IMR-90 (cell line): ENCODE results near the gene STAM. TPM values are rescaled to one million over a fixed set of nuclear protein-coding genes. Genes with fewer than 3 reads are reported as not detected.

Experiments used
- ATAC-seq: fragments of 200-7000 bp; cut with Tn5 transposase; 2 replicates; pipeline ENCODE4 v1.9.1; 2020; ENCODE audit warnings: low read depth, mild to moderate bottlenecking, moderate library complexity
- BruUV-seq: library from RNA; stranded (reverse); fragments of 400-500 nt; replicated peaks from 2 replicates; lab custom pipeline; 2021; lab: Mats Ljungman, UMichigan
- CTCF ChIA-PET: fragments of 300-600 bp; formaldehyde crosslinking; extraction: SDS; loops from one replicate; lab custom pipeline; 2021; ENCODE audit warnings: antibody characterized with exemption; lab: Yijun Ruan, JAX
- POLR2A ChIA-PET: fragments of 300-600 bp; sonication (Branson Sonifier 250); formaldehyde crosslinking; loops from one replicate; lab custom pipeline; 2022; ENCODE audit warnings: antibody characterized with exemption; ENCODE audit not compliant: unreplicated experiment; lab: Charles Lee
- DNase-seq: peaks from one replicate; pipeline ENCODE4 v3.0.0; 2013
- H2AFZ ChIP-seq: replicated peaks from 2 replicates; pipeline ENCODE3; 2013; ENCODE audit warnings: low read length, mild to moderate bottlenecking; ENCODE audit not compliant: poor library complexity
- H2AK5ac ChIP-seq: 2 replicates; pipeline ENCODE4 v1.6.1; 2013; ENCODE audit warnings: low read depth, low read length, inconsistent platforms
- H2AK9ac ChIP-seq: replicated peaks from 2 replicates; pipeline ENCODE3; 2013; ENCODE audit warnings: mild to moderate bottlenecking, low read depth, low read length, moderate library complexity; ENCODE audit not compliant: poor library complexity
- H2BK120ac ChIP-seq: 2 replicates; pipeline ENCODE4 v1.6.1; 2013; ENCODE audit warnings: low read depth, low read length, inconsistent platforms
- H2BK15ac ChIP-seq: 3 replicates; pipeline ENCODE4 v1.6.1; 2013; ENCODE audit warnings: low read depth, low read length, inconsistent platforms
- H2BK20ac ChIP-seq: 2 replicates; pipeline ENCODE4 v1.6.1; 2013; ENCODE audit warnings: low read depth, mild to moderate bottlenecking, inconsistent platforms, low read length, moderate library complexity
- H2BK5ac ChIP-seq: 2 replicates; pipeline ENCODE4 v1.6.1; 2013; ENCODE audit warnings: mild to moderate bottlenecking, low read depth, low read length, inconsistent platforms; ENCODE audit not compliant: poor library complexity, severe bottlenecking
- H3K14ac ChIP-seq: replicated peaks from 2 replicates; pipeline ENCODE4 v1.6.1; 2013; ENCODE audit warnings: low read depth, low read length, inconsistent platforms
- H3K18ac ChIP-seq: 2 replicates; pipeline ENCODE4 v1.6.1; 2013; ENCODE audit warnings: low read depth, low read length, control low read depth
- H3K23ac ChIP-seq: 2 replicates; pipeline ENCODE4 v1.6.1; 2013; ENCODE audit warnings: low read depth, low read length, inconsistent platforms
- H3K27ac ChIP-seq: 2 replicates; pipeline ENCODE4 v1.5.1; 2013; ENCODE audit warnings: mild to moderate bottlenecking, control low read depth, low read length; ENCODE audit not compliant: insufficient read depth
- H3K27me3 ChIP-seq: 2 replicates; pipeline ENCODE4 v1.6.1; 2013; ENCODE audit warnings: low read length; ENCODE audit not compliant: control insufficient read depth, insufficient read depth
- H3K36me3 ChIP-seq: 2 replicates; pipeline ENCODE4 v1.6.1; 2013; ENCODE audit warnings: low read length, mixed read lengths; ENCODE audit not compliant: control insufficient read depth, insufficient read depth
- H3K4ac ChIP-seq: 2 replicates; pipeline ENCODE4 v1.6.1; 2013; ENCODE audit warnings: low read depth, low read length, inconsistent platforms
- H3K4me1 ChIP-seq: 2 replicates; pipeline ENCODE4 v1.6.1; 2013; ENCODE audit warnings: low read length, mixed read lengths; ENCODE audit not compliant: control insufficient read depth, insufficient read depth
- H3K4me2 ChIP-seq: 2 replicates; pipeline ENCODE4 v1.6.1; 2013; ENCODE audit warnings: low read depth, mild to moderate bottlenecking, control low read depth, low read length, moderate library complexity
- H3K4me3 ChIP-seq: 2 replicates; pipeline ENCODE4 v1.5.1; 2013; ENCODE audit warnings: low read depth, mild to moderate bottlenecking, control low read depth, low read length, moderate library complexity; ENCODE audit not compliant: insufficient read depth
- H3K56ac ChIP-seq: 2 replicates; pipeline ENCODE4 v1.6.1; 2013; ENCODE audit warnings: low read length, inconsistent platforms; ENCODE audit not compliant: insufficient read depth; ENCODE audit errors: extremely low read depth
- H3K79me1 ChIP-seq, 2 experiments: 2 replicates each; pipeline ENCODE4 v1.6.1; 2013; ENCODE audit warnings: low read length in 2 of 2, inconsistent platforms in 1 of 2, low read depth in 1 of 2
- H3K9ac ChIP-seq: 2 replicates; pipeline ENCODE4 v1.6.1; 2013; ENCODE audit warnings: low read depth, low read length, control low read depth
- H3K9me1 ChIP-seq: 2 replicates; pipeline ENCODE4 v1.6.1; 2013; ENCODE audit warnings: low read length, inconsistent platforms; ENCODE audit not compliant: insufficient read depth
- H3K9me3 ChIP-seq: 2 replicates; pipeline ENCODE4 v1.6.1; 2013; ENCODE audit warnings: low read length; ENCODE audit not compliant: control insufficient read depth, insufficient read depth
- H4K20me1 ChIP-seq: 2 replicates; pipeline ENCODE4 v1.6.1; 2013; ENCODE audit warnings: low read length, inconsistent platforms; ENCODE audit not compliant: insufficient read depth
- H4K5ac ChIP-seq: 2 replicates; pipeline ENCODE4 v1.6.1; 2013; ENCODE audit warnings: mild to moderate bottlenecking, low read depth, low read length, control low read depth
- H4K8ac ChIP-seq, 2 experiments: 2 replicates each; pipeline ENCODE4 v1.6.1; 2013; ENCODE audit warnings: low read depth in 2 of 2, low read length in 2 of 2, control low read depth in 1 of 2, inconsistent platforms in 1 of 2
- H4K91ac ChIP-seq: 2 replicates; pipeline ENCODE4 v1.6.1; 2013; ENCODE audit warnings: low read depth, low read length, inconsistent platforms; ENCODE audit not compliant: insufficient read depth
- BHLHE40 ChIP-seq: fragments of 150-350 bp; IDR thresholded peaks from 2 replicates; pipeline ENCODE4 v1.6.1; 2016; ENCODE audit warnings: mild to moderate bottlenecking, low read depth, low read length
- CEBPB ChIP-seq: IDR thresholded peaks from 2 replicates; pipeline ENCODE4 v1.6.1; 2012; ENCODE audit warnings: low read depth, low read length, improper control_type of control experiment
- CHD1 ChIP-seq: IDR thresholded peaks from 2 replicates; pipeline ENCODE4 v1.6.1; 2012; ENCODE audit warnings: low read depth, low read length, improper control_type of control experiment
- CTCF ChIP-seq: conservative IDR thresholded peaks from 2 replicates; pipeline ENCODE4 v1.5.1; 2012; ENCODE audit warnings: mild to moderate bottlenecking, low read depth, low read length, improper control_type of control experiment
- ELK1 ChIP-seq: fragments of 150-350 bp; IDR thresholded peaks from 2 replicates; pipeline ENCODE4 v1.6.1; 2016; ENCODE audit warnings: low read depth, mild to moderate bottlenecking, low read length, moderate library complexity, borderline replicate concordance
- FOS ChIP-seq: fragments of 150-350 bp; IDR thresholded peaks from 2 replicates; pipeline ENCODE4 v1.6.1; 2016; ENCODE audit warnings: low read depth, low read length
- MAFK ChIP-seq: IDR thresholded peaks from 2 replicates; pipeline ENCODE4 v1.6.1; 2012; ENCODE audit warnings: low read depth, low read length, improper control_type of control experiment
- MAZ ChIP-seq: IDR thresholded peaks from 2 replicates; pipeline ENCODE4 v1.6.1; 2012; ENCODE audit warnings: low read depth, mild to moderate bottlenecking, low read length, improper control_type of control experiment, moderate library complexity, borderline replicate concordance
- MXI1 ChIP-seq: IDR thresholded peaks from 2 replicates; pipeline ENCODE4 v1.6.1; 2012; ENCODE audit warnings: low read depth, mild to moderate bottlenecking, low read length, moderate library complexity, borderline replicate concordance
- NFE2L2 ChIP-seq: fragments of 150-350 bp; IDR thresholded peaks from 2 replicates; pipeline ENCODE4 v1.6.1; 2016; ENCODE audit warnings: low read depth, mild to moderate bottlenecking, low read length
- POLR2A ChIP-seq: IDR thresholded peaks from 2 replicates; pipeline ENCODE4 v1.6.1; 2012; ENCODE audit warnings: mild to moderate bottlenecking, low read depth, low read length
- RAD21 ChIP-seq: IDR thresholded peaks from 2 replicates; pipeline ENCODE4 v1.6.1; 2012; ENCODE audit warnings: low read length, improper control_type of control experiment
- RCOR1 ChIP-seq: IDR thresholded peaks from 2 replicates; pipeline ENCODE4 v1.6.1; 2012; ENCODE audit warnings: mild to moderate bottlenecking, low read length, improper control_type of control experiment; ENCODE audit not compliant: insufficient replicate concordance
- RFX5 ChIP-seq: IDR thresholded peaks from 2 replicates; pipeline ENCODE4 v1.8.0; 2012; ENCODE audit warnings: low read depth, mild to moderate bottlenecking, low read length, moderate library complexity
- SMC3 ChIP-seq: fragments of 150-350 bp; IDR thresholded peaks from 2 replicates; pipeline ENCODE4 v1.6.1; 2016; ENCODE audit warnings: low read depth, mild to moderate bottlenecking, antibody characterized with exemption, low read length, moderate library complexity
- USF2 ChIP-seq: fragments of 150-350 bp; IDR thresholded peaks from 2 replicates; pipeline ENCODE4 v1.6.1; 2017; ENCODE audit warnings: mild to moderate bottlenecking, antibody characterized with exemption, low read length, low read depth
- WGBS, 2 experiments: methylation state at CpG; one replicate each; pipeline versions ENCODE4 v1.1.5 to v1.1.7; 2013; ENCODE audit warnings: missing lambda C conversion rate in 2 of 2; ENCODE audit not compliant: insufficient read length in 1 of 2; ENCODE audit errors: extremely low coverage in 2 of 2; 5-methylcytosine and 5-hydroxymethylcytosine counted together
- dilution Hi-C: fragments of 300-500 bp; cut with HindIII; formaldehyde crosslinking; loops from one replicate; pipeline ENCODE4 v1.14.3; 2018; ENCODE audit warnings: low sequenced_read_pairs; ENCODE audit not compliant: unreplicated experiment
- in situ Hi-C: fragments of 300-500 bp; cut with MboI; formaldehyde crosslinking; loops from 3 replicates; pipeline ENCODE4 v1.14.3; 2019; ENCODE audit warnings: low sequenced_read_pairs, inconsistent platforms, mixed read lengths
- intact Hi-C: fragments of 100-400 bp; cut with micrococcal nuclease; formaldehyde crosslinking; loops from 2 replicates; pipeline ENCODE4 v1.10.0; 2022
- polyA plus RNA-seq, 3 experiments: library from polyadenylated mRNA; depleted of rRNA; stranded (reverse); fragments of >200 nt; gene quantifications; 2 replicates each; pipeline ENCODE4 v1.2.3, GENCODE V29; 2012; ENCODE audit warnings: low replicate concordance in 1 of 3
- total RNA-seq: library from RNA; depleted of rRNA; stranded (reverse); fragments of >200 nt; gene quantifications from 2 replicates; pipeline ENCODE4 v1.2.3, GENCODE V29; 2012

The STAM gene
- total and polyA plus RNA-seq, 2 of the 4 experiments (the other 2 are of a cell fraction) = 22.9 to 23.3 TPM

GRCh38 chr10:17693009-17693408, 49.1 kb downstream of the STAM start:
- Histone ChIP-seq H4K8ac (no peak overlapping the region; a peak in 1 of 4 replicates), H2BK20ac (no peak overlapping the region), H3K36me3 (peaks cover 12% of the 10 kb centered on the region), H2BK15ac (no peak overlapping the region), H2AFZ (no peak overlapping the region), H3K27me3 (no peaks in the 10 kb centered on the region), H3K9me3 (no peaks in the 10 kb centered on the region), H4K91ac (no peak overlapping the region), H4K5ac (no peak overlapping the region), H3K56ac (no peak overlapping the region), H3K4me2 (no peak overlapping the region), H3K27ac (no peak overlapping the region), H3K14ac (0 out of 2 replicates have a peak overlapping the region, but pooled peaks have one; percentile 16), H4K20me1 (no peaks in the 10 kb centered on the region), H3K23ac (no peak overlapping the region; the same call in 1 of the 2 replicates), H3K79me1 (peaks cover 28 to 35% of the 10 kb centered on the region in 2 experiments), H3K4me3 (no peak overlapping the region), H3K9ac (no peak overlapping the region), H3K9me1 (peaks cover 4% of the 10 kb centered on the region; the same call in 1 of the 2 replicates), H2BK120ac (no peak overlapping the region), H3K4ac (no peak overlapping the region), H2AK9ac (no peak overlapping the region), H2AK5ac (no peak overlapping the region), H3K4me1 (no peaks in the 10 kb centered on the region; the same call in 1 of the 2 replicates), H3K18ac (no peak overlapping the region), H2BK5ac (peak overlapping the region; percentile 9)
- DNase-seq (no peak), ATAC-seq (no peak)
- intact Hi-C loops (no loop called here), in situ Hi-C loops (no loop called here), dilution Hi-C loops (no loop called here)
- POLR2A ChIA-PET = no interaction called here
- TF ChIP-seq FOS (no peak), RAD21 (no peak), RCOR1 (no peak), POLR2A (no peak), MAZ (no peak), CTCF (no peak), BHLHE40 (no peak), RFX5 (no peak), CHD1 (no peak), SMC3 (no peak), USF2 (no peak), NFE2L2 (no peak), MAFK (no peak), MXI1 (no peak), CEBPB (no peak), ELK1 (no peak)
- no CpG with 5 or more reads among the region's 1 CpG for whole genome bisulfite sequencing, 2 experiments
- CTCF ChIA-PET = no interaction called here
- BruUV-seq = no TSS peak
